ENCODE measurements around the gene SPSB1. TPM values are rescaled to one million over a fixed set of nuclear protein-coding genes. Genes with fewer than 3 reads are reported as not detected.

SPSB1 gene
- polyA plus RNA-seq, 1 donor from 2014 or later: 1.4 TPM

GRCh38 chr1:9406111-9406510, 113.4 kb downstream of the SPSB1 start:
- Histone ChIP-seq H3K79me2 (replicated peaks; ENCODE audit: insufficient read depth, low read length) (no peaks in the 10 kb centered on the region), H3K9ac (ENCODE audit: low read length) (no peak overlapping the region), H3K9me3 (ENCODE audit: low read length) (no peaks in the 10 kb centered on the region), H3K9me2 (ENCODE audit: insufficient read depth, low read length) (no peaks in the 10 kb centered on the region), H2AFZ (ENCODE audit: low read depth, low read length) (no peak overlapping the region), H3K27ac (ENCODE audit: low read length) (no peak overlapping the region), H3K4me2 (ENCODE audit: low read length) (no peak overlapping the region), H4K20me1 (ENCODE audit: insufficient read depth) (no peaks in the 10 kb centered on the region), H3K36me3 (ENCODE audit: insufficient read depth, low read length) (no peaks in the 10 kb centered on the region), H3K4me3 (ENCODE audit: low read length) (no peak overlapping the region), H3K27me3 (ENCODE audit: insufficient read depth, low read depth, low read length) (no peaks in the 10 kb centered on the region), H3F3A (ENCODE audit: insufficient read depth, low read length, poor library complexity, severe bottlenecking) (no peaks in the 10 kb centered on the region)
- TF ChIP-seq REST (IDR thresholded peaks at IDR 0.05; ENCODE audit: borderline replicate concordance): no peak
- TF ChIP-seq SMC3 (conservative IDR thresholded peaks at IDR 0.05; ENCODE audit: poor library complexity): no peak
- no peak for TF ChIP-seq EZH2 (IDR thresholded peaks at IDR 0.05; ENCODE audit: borderline replicate concordance, insufficient read depth, low read length, poor library complexity, severe bottlenecking)
- no peak for TF ChIP-seq POLR2AphosphoS5 (IDR thresholded peaks at IDR 0.05)

- Histone ChIP-seq H3K79me2 (replicated peaks; ENCODE audit: insufficient read depth, low read length) (no peaks in the 10 kb centered on the region), H3K9ac (ENCODE audit: low read length) (no peak overlapping the region), H4K20me1 (ENCODE audit: insufficient read depth) (no peaks in the 10 kb centered on the region), H3K4me3 (ENCODE audit: low read length) (no peak overlapping the region), H3K4me2 (ENCODE audit: low read length) (no peak overlapping the region), H3K9me2 (ENCODE audit: insufficient read depth, low read length) (no peaks in the 10 kb centered on the region), H3K27ac (ENCODE audit: low read length) (no peak overlapping the region), H3K36me3 (ENCODE audit: insufficient read depth, low read length) (no peaks in the 10 kb centered on the region), H2AFZ (ENCODE audit: low read depth, low read length) (no peak overlapping the region), H3F3A (ENCODE audit: insufficient read depth, low read length, poor library complexity, severe bottlenecking) (no peaks in the 10 kb centered on the region), H3K9me3 (ENCODE audit: low read length) (no peaks in the 10 kb centered on the region), H3K27me3 (ENCODE audit: insufficient read depth, low read depth, low read length) (no peaks in the 10 kb centered on the region)
- TF ChIP-seq RAD21 (conservative IDR thresholded peaks at IDR 0.05): no peak
These were observed 118.1 kb downstream of the SPSB1 start for GRCh38 chr1:9410737-9411297.

- H3K4me2 ChIP-seq (ENCODE audit: low read length): no peak overlapping the region
- H3K36me3 ChIP-seq (ENCODE audit: insufficient read depth, low read length): no peaks in the 10 kb centered on the region
- H3K27ac ChIP-seq (ENCODE audit: low read length): no peak overlapping the region
- no peaks in the 10 kb centered on the region for H3K27me3 ChIP-seq (ENCODE audit: insufficient read depth, low read depth, low read length)
- H4K20me1 ChIP-seq (ENCODE audit: insufficient read depth): no peaks in the 10 kb centered on the region
- H3F3A ChIP-seq (ENCODE audit: insufficient read depth, low read length, poor library complexity, severe bottlenecking): no peaks in the 10 kb centered on the region
- no peak overlapping the region for H3K4me3 ChIP-seq (ENCODE audit: low read length)
- no peak for TF ChIP-seq EP300 (conservative IDR thresholded peaks at IDR 0.05; ENCODE audit: poor library complexity, severe bottlenecking)
- no peak for TF ChIP-seq TAF1 (IDR thresholded peaks at IDR 0.05; ENCODE audit: low read depth)
- no peak for TF ChIP-seq SMC3 (conservative IDR thresholded peaks at IDR 0.05; ENCODE audit: poor library complexity)
- TF ChIP-seq POLR2AphosphoS5 (IDR thresholded peaks at IDR 0.05): no peak
- no peak for TF ChIP-seq CTCF (IDR thresholded peaks at IDR 0.05; ENCODE audit: poor library complexity, severe bottlenecking)
- TF ChIP-seq RAD21 (conservative IDR thresholded peaks at IDR 0.05): no peak
- no peak for TF ChIP-seq EZH2 (IDR thresholded peaks at IDR 0.05; ENCODE audit: borderline replicate concordance, insufficient read depth, low read length, poor library complexity, severe bottlenecking)
- no peak for TF ChIP-seq REST (IDR thresholded peaks at IDR 0.05; ENCODE audit: borderline replicate concordance)
- TF ChIP-seq MXI1 (conservative IDR thresholded peaks at IDR 0.05; ENCODE audit: poor library complexity, severe bottlenecking): no peak
- no peak overlapping the region for H3K9ac ChIP-seq (ENCODE audit: low read length)
- H3K79me2 ChIP-seq (replicated peaks; ENCODE audit: insufficient read depth, low read length): no peaks in the 10 kb centered on the region
- H3K9me2 ChIP-seq (ENCODE audit: insufficient read depth, low read length): no peaks in the 10 kb centered on the region
- H3K9me3 ChIP-seq (ENCODE audit: low read length): no peaks in the 10 kb centered on the region
- no peak overlapping the region for H2AFZ ChIP-seq (ENCODE audit: low read depth, low read length)
These were observed 120.6 kb downstream of the SPSB1 start for GRCh38 chr1:9413071-9413876.

Data from neural cell (in vitro differentiated cells).